ENCODE data around the gene PRICKLE4.

Gene PRICKLE4

DNA sequence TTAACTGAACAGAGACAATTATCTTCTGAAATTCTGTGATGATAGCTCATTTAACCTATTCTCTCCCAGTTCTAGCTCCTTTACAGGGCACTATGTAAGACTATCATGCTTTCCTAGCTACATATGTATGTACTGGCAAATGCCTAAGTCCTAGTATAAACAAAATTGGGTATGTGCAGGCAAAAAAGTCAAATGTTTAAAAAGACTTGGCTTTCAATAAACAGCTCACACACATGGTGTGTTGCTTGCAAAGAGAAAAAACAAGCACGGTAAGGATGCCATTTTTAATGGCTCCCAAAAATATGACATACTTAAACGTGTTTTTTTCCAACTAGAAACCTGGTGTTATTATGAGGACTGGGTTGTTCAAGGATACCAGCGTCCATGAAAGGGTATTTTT lies 51.7 kb downstream of the PRICKLE4 start:
- TF ChIP-seq, protein P1, sequence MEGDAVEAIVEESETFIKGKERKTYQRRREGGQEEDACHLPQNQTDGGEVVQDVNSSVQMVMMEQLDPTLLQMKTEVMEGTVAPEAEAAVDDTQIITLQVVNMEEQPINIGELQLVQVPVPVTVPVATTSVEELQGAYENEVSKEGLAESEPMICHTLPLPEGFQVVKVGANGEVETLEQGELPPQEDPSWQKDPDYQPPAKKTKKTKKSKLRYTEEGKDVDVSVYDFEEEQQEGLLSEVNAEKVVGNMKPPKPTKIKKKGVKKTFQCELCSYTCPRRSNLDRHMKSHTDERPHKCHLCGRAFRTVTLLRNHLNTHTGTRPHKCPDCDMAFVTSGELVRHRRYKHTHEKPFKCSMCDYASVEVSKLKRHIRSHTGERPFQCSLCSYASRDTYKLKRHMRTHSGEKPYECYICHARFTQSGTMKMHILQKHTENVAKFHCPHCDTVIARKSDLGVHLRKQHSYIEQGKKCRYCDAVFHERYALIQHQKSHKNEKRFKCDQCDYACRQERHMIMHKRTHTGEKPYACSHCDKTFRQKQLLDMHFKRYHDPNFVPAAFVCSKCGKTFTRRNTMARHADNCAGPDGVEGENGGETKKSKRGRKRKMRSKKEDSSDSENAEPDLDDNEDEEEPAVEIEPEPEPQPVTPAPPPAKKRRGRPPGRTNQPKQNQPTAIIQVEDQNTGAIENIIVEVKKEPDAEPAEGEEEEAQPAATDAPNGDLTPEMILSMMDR (conservative IDR thresholded peaks at IDR 0.05; ENCODE audit: low read depth, low read length) = no peak
- no peak overlapping the region for H3K4me3 ChIP-seq (ENCODE audit: low read depth, low read length)
- DNase-seq (ENCODE audit: low read depth) = no peak

DNA sequence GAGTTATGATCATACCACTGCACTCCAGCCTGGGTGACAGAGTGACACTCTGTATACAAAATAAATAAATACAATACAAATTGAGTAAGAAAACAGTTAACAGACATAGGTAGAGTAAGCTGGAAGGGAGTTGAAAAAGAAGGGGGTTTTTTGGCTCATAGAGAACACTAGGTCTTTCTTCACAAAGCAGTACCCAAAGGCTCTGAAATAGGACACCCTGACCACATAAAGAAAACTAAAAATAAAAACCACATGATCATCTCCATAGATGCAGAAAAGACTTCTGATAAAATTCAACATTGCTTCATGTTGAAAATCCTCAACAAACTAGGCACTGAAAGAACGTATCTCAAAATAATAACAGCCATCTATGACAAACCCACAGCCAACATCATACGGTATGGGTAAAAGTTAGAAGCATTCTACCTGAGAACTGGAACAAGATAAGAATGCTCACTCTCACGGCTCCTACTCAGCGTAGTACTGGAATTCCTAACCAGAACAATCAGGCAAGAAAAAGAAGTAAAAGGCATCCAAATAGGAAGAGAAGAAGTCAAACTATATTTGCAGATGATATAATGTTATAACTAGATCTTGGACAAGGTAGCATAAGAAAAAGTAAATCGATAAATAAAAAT lies 55.6 kb downstream of the PRICKLE4 start:
- peak; percentile 77 for DNase-seq (ENCODE audit: low read depth)
- H3K4me3 ChIP-seq (ENCODE audit: low read depth, low read length) = no peak overlapping the region
- TF ChIP-seq, protein P1 (conservative IDR thresholded peaks at IDR 0.05; ENCODE audit: low read depth, low read length) = no peak

DNA sequence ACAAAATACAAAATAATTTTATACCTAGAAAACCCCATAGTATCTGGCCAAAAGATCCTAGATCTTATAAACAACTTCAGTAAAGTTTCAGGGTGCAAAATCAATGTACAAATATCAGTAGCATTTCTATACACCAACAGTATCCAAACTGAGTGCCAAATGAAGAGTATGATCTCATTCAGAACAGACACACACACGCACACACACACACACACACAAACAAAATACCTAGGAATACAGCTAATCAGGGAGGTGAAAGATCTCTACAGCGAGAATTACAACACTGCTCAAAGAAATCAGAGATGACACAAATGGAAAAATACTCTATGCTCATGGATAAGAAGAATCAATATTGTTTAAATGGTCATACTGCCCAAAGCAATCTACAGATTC lies 56.1 kb downstream of the PRICKLE4 start:
- TF ChIP-seq, protein P1 (conservative IDR thresholded peaks at IDR 0.05; ENCODE audit: low read depth, low read length) = no peak
- H3K4me3 ChIP-seq (ENCODE audit: low read depth, low read length) = no peak overlapping the region
- peak; percentile 76 for DNase-seq (ENCODE audit: low read depth)
